Tibial nerve (tissue), 4 donors: ENCODE measurements around the gene CHST1.

Experiments
- CTCF ChIP-seq, 5 experiments: fragments of 200-600 bp in 3 of 5; fragments of 450-650 bp in 2 of 5; sonication (generic) in 3 of 5; IDR thresholded peaks; one replicate each; pipeline ENCODE4 v1.5.1; 2016 to 2019; ENCODE audit warnings: antibody characterized with exemption in 5 of 5, mild to moderate bottlenecking in 3 of 5, moderate library complexity in 2 of 5
- EP300 ChIP-seq, 2 donors: sonication (generic); formaldehyde crosslinking; IDR thresholded peaks; one replicate each; pipeline ENCODE4 v1.6.1; 2017; ENCODE audit warnings: antibody characterized with exemption in 2 of 2, mild to moderate bottlenecking in 1 of 2
- POLR2A ChIP-seq, 2 donors: fragments of 450-650 bp; IDR thresholded peaks; one replicate each; pipeline ENCODE4 v1.6.1; 2017; ENCODE audit warnings: antibody characterized with exemption in 2 of 2, mild to moderate bottlenecking in 2 of 2, moderate library complexity in 2 of 2

GRCh38 chr11:45671246-45672171 lies 6.1 kb upstream of the CHST1 start:
- TF ChIP-seq CTCF (IDR thresholded peaks at IDR 0.05): no peak
- TF ChIP-seq POLR2A (IDR thresholded peaks at IDR 0.05): no peak
- no peak for TF ChIP-seq EP300 (IDR thresholded peaks at IDR 0.05)
